Activated CD4-positive, alpha-beta T cell treated with anti-CD3 and anti-CD28 coated beads for 36 hours (primary cell): ENCODE results near the gene CXCL6. TPM values are rescaled to one million over a fixed set of nuclear protein-coding genes. Genes with fewer than 3 reads are reported as not detected.

ENCODE experiments used
- total RNA-seq, 2 experiments: library from RNA; stranded (reverse); gene quantifications; one replicate each; pipeline ENCODE4 v1.2.3, GENCODE V29; 2021

CXCL6 gene
- total RNA-seq, 2 experiments from 2014 or later, result not detected

Other genes starting within 250 kb of the CXCL6 start
- under 1 TPM in 1 of 2 experiments, not detected in 1; 0.04 TPM for gene RASSF6, start 216.2 kb upstream of the CXCL6 start, total RNA-seq
- under 1 TPM; 0.76 to 0.80 TPM for gene CXCL8, start 96.1 kb upstream of the CXCL6 start, total RNA-seq
- not detected for gene PF4V1, start 16.6 kb downstream of the CXCL6 start, total RNA-seq
- not detected for gene CXCL1, start 32.7 kb downstream of the CXCL6 start, total RNA-seq
- not detected for gene PF4, start 145.3 kb downstream of the CXCL6 start, total RNA-seq
- not detected for gene PPBP, start 151.5 kb downstream of the CXCL6 start, total RNA-seq
- gene CXCL5, start 162.0 kb downstream of the CXCL6 start, total RNA-seq, result not detected
- gene CXCL3, start 202.0 kb downstream of the CXCL6 start, total RNA-seq, result not detected